B cell (primary cell): Measurements from ENCODE around the gene TSKU. TPM values are rescaled to one million over a fixed set of nuclear protein-coding genes. Genes with fewer than 3 reads are reported as not detected.

Source experiments
- ATAC-seq: fragments of 200-7000 bp; cut with Tn5 transposase; one replicate; pipeline ENCODE4 v1.10.0; 2021; ENCODE audit warnings: low read depth, mild to moderate bottlenecking, moderate number of reproducible peaks, moderate library complexity
- CTCF ChIA-PET: fragments of 350-600 bp; sonication (Branson Sonifier 250); formaldehyde crosslinking; loops from one replicate; lab custom pipeline; 2021; ENCODE audit warnings: antibody characterized with exemption, inconsistent platforms; lab: Charles Lee
- POLR2A ChIA-PET: fragments of 350-600 bp; sonication (Branson Sonifier 250); formaldehyde crosslinking; loops from one replicate; lab custom pipeline; 2021; ENCODE audit warnings: antibody characterized with exemption; lab: Charles Lee
- DNase-seq: peaks from one replicate; pipeline ENCODE4 v3.0.0; 2013
- H2AFZ ChIP-seq: 2 replicates; pipeline ENCODE4 v1.6.1; 2012; ENCODE audit warnings: mild to moderate bottlenecking, low read depth, low read length; ENCODE audit not compliant: insufficient read depth, poor library complexity, severe bottlenecking
- H3K27ac ChIP-seq, 2 donors: 1 replicate in 1 of 2; 2 replicates in 1 of 2; pipeline ENCODE4 v1.5.1; 2012 to 2013; ENCODE audit warnings: low read length in 2 of 2, mild to moderate bottlenecking in 2 of 2, moderate library complexity in 1 of 2
- H3K27me3 ChIP-seq, 4 experiments: fragments of 200-600 bp in 1 of 4; sonication (generic) in 1 of 4; replicated peaks in 1 of 4; 1 replicate in 2 of 4; 2 replicates in 2 of 4; pipeline versions ENCODE4 v1.6.1 to v1.7.0; 2013 to 2016; ENCODE audit warnings: low read length in 3 of 4, mild to moderate bottlenecking in 2 of 4, mixed read lengths in 1 of 4, moderate library complexity in 1 of 4; ENCODE audit not compliant: insufficient read depth in 4 of 4, control insufficient read depth in 3 of 4; ENCODE audit errors: control extremely low read depth in 1 of 4
- H3K36me3 ChIP-seq, 2 experiments: replicated peaks in 1 of 2; 1 replicate in 1 of 2; 2 replicates in 1 of 2; pipeline versions ENCODE4 v1.6.1 to v1.7.1; 2013; ENCODE audit warnings: low read length in 1 of 2; ENCODE audit not compliant: insufficient read depth in 2 of 2, control insufficient read depth in 1 of 2; ENCODE audit errors: control extremely low read depth in 1 of 2, extremely low read depth in 1 of 2
- H3K4me1 ChIP-seq, 2 donors: fragments of 200-600 bp in 1 of 2; sonication (generic) in 1 of 2; 1 replicate in 1 of 2; 2 replicates in 1 of 2; pipeline versions ENCODE4 v1.5.1 to v1.6.1; 2013 to 2017; ENCODE audit warnings: low read length in 2 of 2; ENCODE audit not compliant: control insufficient read depth in 2 of 2, insufficient read depth in 2 of 2
- H3K4me2 ChIP-seq: replicated peaks from 2 replicates; pipeline ENCODE3; 2012; ENCODE audit warnings: mild to moderate bottlenecking, low read depth, low read length; ENCODE audit not compliant: poor library complexity, severe bottlenecking
- H3K4me3 ChIP-seq, 5 experiments: fragments of 200-600 bp in 1 of 5; sonication (generic) in 1 of 5; 1 replicate in 3 of 5; 2 replicates in 2 of 5; pipeline versions ENCODE4 v1.5.1 to v1.7.0; 2011 to 2016; ENCODE audit warnings: low read length in 4 of 5, mild to moderate bottlenecking in 4 of 5, low read depth in 2 of 5, control low read depth in 1 of 5, moderate library complexity in 1 of 5; ENCODE audit not compliant: insufficient read depth in 1 of 5; ENCODE audit errors: control extremely low read depth in 1 of 5, extremely low read depth in 1 of 5
- H3K79me2 ChIP-seq: fragments of 200-600 bp; sonication (generic); one replicate; pipeline ENCODE4 v1.6.0; 2016; ENCODE audit warnings: low read length; ENCODE audit not compliant: control insufficient read depth, insufficient read depth
- H3K9ac ChIP-seq: fragments of 200-600 bp; sonication (generic); 2 replicates; pipeline ENCODE4 v1.6.1; 2017; ENCODE audit warnings: mild to moderate bottlenecking, low read length, moderate library complexity
- H3K9me3 ChIP-seq, 3 donors: one replicate each; pipeline versions ENCODE4 v1.6.1 to v1.7.1; 2013; ENCODE audit warnings: low read length in 2 of 3; ENCODE audit not compliant: control insufficient read depth in 2 of 3, insufficient read depth in 1 of 3; ENCODE audit errors: control extremely low read depth in 1 of 3
- H4K20me1 ChIP-seq: 2 replicates; pipeline ENCODE4 v1.6.0; 2012; ENCODE audit warnings: mild to moderate bottlenecking, low read length; ENCODE audit not compliant: insufficient read depth, control insufficient read depth, poor library complexity, severe bottlenecking
- H3K27ac Mint-ChIP-seq: one replicate; pipeline ENCODE4 v1.8.0; 2021; ENCODE audit warnings: mixed read lengths
- H3K27me3 Mint-ChIP-seq: one replicate; pipeline ENCODE4 v1.8.0; 2021; ENCODE audit warnings: mixed read lengths
- H3K4me1 Mint-ChIP-seq: one replicate; pipeline ENCODE4 v1.8.0; 2021; ENCODE audit warnings: mixed read lengths
- H3K4me3 Mint-ChIP-seq: one replicate; pipeline ENCODE4 v1.8.0; 2021; ENCODE audit warnings: mixed read lengths
- H3K9me3 Mint-ChIP-seq: one replicate; pipeline ENCODE4 v1.8.0; 2022; ENCODE audit warnings: mixed read lengths; ENCODE audit not compliant: insufficient read depth
- EZH2 ChIP-seq: IDR thresholded peaks from 2 replicates; pipeline ENCODE4 v1.6.1; 2012; ENCODE audit warnings: borderline replicate concordance, low read depth, mild to moderate bottlenecking, moderate library complexity, low read length; ENCODE audit not compliant: insufficient read depth, poor library complexity, severe bottlenecking
- WGBS: methylation state at CpG from one replicate; pipeline ENCODE4 v1.1.5; 2013; ENCODE audit warnings: missing lambda C conversion rate; ENCODE audit not compliant: insufficient coverage; 5-methylcytosine and 5-hydroxymethylcytosine counted together
- intact Hi-C: fragments of 100-400 bp; cut with micrococcal nuclease; formaldehyde crosslinking; loops from one replicate; pipeline ENCODE4 v1.10.0; 2022
- polyA plus RNA-seq: library from polyadenylated mRNA; depleted of rRNA; stranded (reverse); fragments of >200 nt; gene quantifications from 2 replicates; pipeline ENCODE4 v1.2.3, GENCODE V29; 2012
- total RNA-seq, 2 donors: library from RNA; stranded (reverse); fragments of 120-200 nt in 1 of 2; gene quantifications; 1 replicate in 1 of 2; 2 replicates in 1 of 2; pipeline versions ENCODE4 v1.2.3 to v1.2.4, GENCODE V29; 2013 to 2022
- TF ChIP-seq, protein P1 (sequence below): fragments of 200-600 bp; IDR thresholded peaks from one replicate; pipeline ENCODE4 v1.8.0; 2022; ENCODE audit warnings: antibody characterized with exemption, mild to moderate bottlenecking

Gene TSKU
- total and polyA plus RNA-seq, 2 donors (not counting 1 experiment from before 2014, with no cell fraction given) = not detected

DNA sequence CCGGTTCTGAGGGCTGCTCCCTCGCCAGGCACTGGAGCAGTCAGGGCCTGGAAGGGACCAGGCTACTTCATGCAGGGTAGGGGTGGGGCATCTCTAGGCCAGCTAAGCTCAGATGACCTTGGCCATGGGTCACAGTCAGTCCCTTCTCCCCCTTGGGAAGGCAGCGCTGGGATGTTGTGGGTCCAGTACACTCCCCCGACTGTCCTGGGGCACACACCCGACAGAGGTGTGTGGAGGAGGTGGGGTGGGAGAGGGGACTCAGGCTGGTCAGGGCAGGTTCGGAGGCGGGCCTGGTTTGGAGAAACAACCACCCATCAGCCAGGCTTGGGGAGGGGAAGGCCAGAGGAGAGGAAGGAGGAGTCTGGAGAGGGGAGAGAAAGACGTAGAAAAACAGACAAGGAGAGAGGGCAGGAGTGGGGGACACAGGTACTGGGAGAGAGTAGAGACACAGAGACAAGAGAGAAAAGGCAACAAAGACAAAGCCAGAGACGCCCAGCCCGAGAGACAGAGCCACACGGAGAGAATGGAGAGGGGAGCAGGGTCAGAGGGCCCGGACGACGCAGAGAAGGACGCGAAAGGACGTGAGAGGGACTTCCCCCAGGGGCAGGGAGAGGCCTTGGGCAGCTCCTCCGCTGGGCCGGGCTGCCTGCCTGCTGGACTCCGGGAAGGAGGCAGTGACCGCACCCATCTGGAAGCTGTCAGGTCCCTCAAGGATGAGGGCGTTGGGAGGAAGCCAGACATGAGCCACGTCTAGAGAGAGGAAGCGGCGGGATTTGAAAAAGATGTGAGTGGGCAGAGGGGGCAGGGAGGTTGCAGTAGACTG lies 30.6 kb upstream of the TSKU start:
- Histone ChIP-seq H3K4me3 (no peak overlapping the region), H3K36me3 (no peaks in the 10 kb centered on the region), H4K20me1 (no peaks in the 10 kb centered on the region), H3K27me3 (no peaks in the 10 kb centered on the region), H3K4me1 (no peaks in the 10 kb centered on the region), H3K27ac (no peak overlapping the region), H3K4me2 (no peak overlapping the region), H3K9me3 (peaks cover 0 to 2% (median 0%) of the 10 kb centered on the region in 3 donors), H2AFZ (no peak overlapping the region), H3K9ac (no peak overlapping the region), H3K79me2 (no peaks in the 10 kb centered on the region)
- DNase-seq (no peak), ATAC-seq (no peak)
- Mint-ChIP-seq H3K27me3 (peaks cover 14% of the 10 kb centered on the region), H3K4me1 (no peaks in the 10 kb centered on the region), H3K4me3 (no peak overlapping the region), H3K27ac (no peak overlapping the region), H3K9me3 (no peaks in the 10 kb centered on the region)
- intact Hi-C loops = no loop called here
- WGBS = 77% methylated on average over 24 of the region's 25 CpGs
- CTCF ChIA-PET = interaction anchor here (0.8 kb wide), 1 partner anchor 19 kb away, joined by 3 read pairs; no protein-coding TSS in a partner anchor
- POLR2A ChIA-PET = no interaction called here
- TF ChIP-seq, protein P1, sequence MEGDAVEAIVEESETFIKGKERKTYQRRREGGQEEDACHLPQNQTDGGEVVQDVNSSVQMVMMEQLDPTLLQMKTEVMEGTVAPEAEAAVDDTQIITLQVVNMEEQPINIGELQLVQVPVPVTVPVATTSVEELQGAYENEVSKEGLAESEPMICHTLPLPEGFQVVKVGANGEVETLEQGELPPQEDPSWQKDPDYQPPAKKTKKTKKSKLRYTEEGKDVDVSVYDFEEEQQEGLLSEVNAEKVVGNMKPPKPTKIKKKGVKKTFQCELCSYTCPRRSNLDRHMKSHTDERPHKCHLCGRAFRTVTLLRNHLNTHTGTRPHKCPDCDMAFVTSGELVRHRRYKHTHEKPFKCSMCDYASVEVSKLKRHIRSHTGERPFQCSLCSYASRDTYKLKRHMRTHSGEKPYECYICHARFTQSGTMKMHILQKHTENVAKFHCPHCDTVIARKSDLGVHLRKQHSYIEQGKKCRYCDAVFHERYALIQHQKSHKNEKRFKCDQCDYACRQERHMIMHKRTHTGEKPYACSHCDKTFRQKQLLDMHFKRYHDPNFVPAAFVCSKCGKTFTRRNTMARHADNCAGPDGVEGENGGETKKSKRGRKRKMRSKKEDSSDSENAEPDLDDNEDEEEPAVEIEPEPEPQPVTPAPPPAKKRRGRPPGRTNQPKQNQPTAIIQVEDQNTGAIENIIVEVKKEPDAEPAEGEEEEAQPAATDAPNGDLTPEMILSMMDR = no peak
- TF ChIP-seq EZH2 = no peak

DNA sequence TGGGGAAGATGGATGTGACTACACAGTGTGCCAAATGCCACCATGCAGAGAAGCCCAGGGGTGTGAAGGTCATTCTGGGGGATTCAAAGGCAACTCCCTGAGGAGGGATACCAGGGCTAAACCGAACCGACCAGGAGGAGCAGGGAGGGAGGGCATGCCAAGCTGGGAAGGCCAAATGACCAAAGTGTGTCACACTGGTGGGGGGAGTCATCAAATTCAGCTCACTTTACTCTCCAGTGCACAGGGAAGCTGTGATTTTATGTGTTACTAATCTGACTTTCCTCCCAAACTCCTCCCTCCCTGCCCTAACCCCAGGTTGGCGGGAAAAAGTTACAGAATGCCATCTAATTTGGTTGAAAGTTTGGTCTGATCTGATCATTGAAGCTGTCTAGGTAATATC lies 29.7 kb upstream of the TSKU start:
- DNase-seq (no peak), ATAC-seq (no peak)
- H3K4me1 Mint-ChIP-seq = no peaks in the 10 kb centered on the region
- Histone ChIP-seq H3K4me3 (no peak overlapping the region), H3K36me3 (no peaks in the 10 kb centered on the region), H2AFZ (no peak overlapping the region), H3K27ac (no peak overlapping the region), H3K9me3 (peaks cover 0 to 2% (median 0%) of the 10 kb centered on the region in 3 donors), H4K20me1 (no peaks in the 10 kb centered on the region), H3K4me2 (no peak overlapping the region), H3K79me2 (no peaks in the 10 kb centered on the region), H3K9ac (no peak overlapping the region), H3K27me3 (no peaks in the 10 kb centered on the region), H3K4me1 (no peaks in the 10 kb centered on the region)
- ChIA-PET CTCF (interaction anchor here (0.8 kb wide), 1 partner anchor 20 kb away, joined by 3 read pairs; no protein-coding TSS in a partner anchor), POLR2A (no interaction called here)
- no peaks in the 10 kb centered on the region for H3K9me3 Mint-ChIP-seq
- 100% methylated on average over 2 of the region's 3 CpGs for WGBS
- TF ChIP-seq, protein P1 = no peak
- TF ChIP-seq EZH2 = no peak
- H3K4me3 Mint-ChIP-seq = no peak overlapping the region
- peaks cover 13% of the 10 kb centered on the region for H3K27me3 Mint-ChIP-seq
- no peak overlapping the region for H3K27ac Mint-ChIP-seq
- intact Hi-C loops = no loop called here
